Stimulated activated CD8-positive, alpha-beta memory T cell treated with anti-CD3 and anti-CD28 coated beads, Interleukin-12 subunit alpha, Interleukin-12 subunit beta, amount 100 ng/mL, for 1 hour (primary cell): ENCODE measurements around the gene FALEC.

Experiments
- DNase-seq: peaks from one replicate; pipeline ENCODE4 v3.0.0-alpha.2; 2020; ENCODE audit warnings: low read depth

The FALEC gene

GRCh38 chr1:150545486-150546032 is 30.0 kb downstream of the FALEC start:
- no peak for DNase-seq

DNA sequence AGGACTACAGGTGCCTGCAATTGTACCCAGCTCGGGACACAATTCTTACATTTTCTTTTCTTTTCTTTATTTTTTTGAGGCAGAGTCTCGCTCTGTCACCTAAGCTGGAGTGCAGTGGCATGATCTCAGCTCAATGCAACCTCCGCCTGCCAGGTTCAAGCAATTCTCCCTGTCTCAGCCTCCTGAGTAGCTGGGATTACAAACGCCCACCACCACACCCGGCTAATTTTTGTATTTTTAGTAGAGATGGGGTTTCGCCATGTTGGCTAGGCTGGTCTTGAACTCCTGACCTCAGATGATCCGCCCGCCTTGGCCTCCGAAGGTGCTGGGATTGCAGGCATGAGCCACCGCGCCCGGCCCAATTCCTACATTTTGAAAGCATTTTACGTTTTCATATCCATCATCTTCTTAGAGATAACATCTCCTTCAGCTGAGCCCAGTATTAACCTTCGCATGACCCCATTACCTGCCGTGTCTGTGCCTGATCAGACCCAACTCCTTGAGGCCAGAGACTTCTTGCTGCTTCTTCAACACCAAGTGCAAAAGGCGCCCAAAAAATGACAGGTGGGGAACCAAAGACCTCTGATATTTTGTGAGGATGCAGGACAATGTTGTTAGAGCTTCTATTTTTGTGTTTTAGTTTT is 30.9 kb downstream of the FALEC start:
- DNase-seq: no peak

GRCh38 chr1:150548324-150548631 is 32.7 kb downstream of the FALEC start:
- DNase-seq: no peak

DNA sequence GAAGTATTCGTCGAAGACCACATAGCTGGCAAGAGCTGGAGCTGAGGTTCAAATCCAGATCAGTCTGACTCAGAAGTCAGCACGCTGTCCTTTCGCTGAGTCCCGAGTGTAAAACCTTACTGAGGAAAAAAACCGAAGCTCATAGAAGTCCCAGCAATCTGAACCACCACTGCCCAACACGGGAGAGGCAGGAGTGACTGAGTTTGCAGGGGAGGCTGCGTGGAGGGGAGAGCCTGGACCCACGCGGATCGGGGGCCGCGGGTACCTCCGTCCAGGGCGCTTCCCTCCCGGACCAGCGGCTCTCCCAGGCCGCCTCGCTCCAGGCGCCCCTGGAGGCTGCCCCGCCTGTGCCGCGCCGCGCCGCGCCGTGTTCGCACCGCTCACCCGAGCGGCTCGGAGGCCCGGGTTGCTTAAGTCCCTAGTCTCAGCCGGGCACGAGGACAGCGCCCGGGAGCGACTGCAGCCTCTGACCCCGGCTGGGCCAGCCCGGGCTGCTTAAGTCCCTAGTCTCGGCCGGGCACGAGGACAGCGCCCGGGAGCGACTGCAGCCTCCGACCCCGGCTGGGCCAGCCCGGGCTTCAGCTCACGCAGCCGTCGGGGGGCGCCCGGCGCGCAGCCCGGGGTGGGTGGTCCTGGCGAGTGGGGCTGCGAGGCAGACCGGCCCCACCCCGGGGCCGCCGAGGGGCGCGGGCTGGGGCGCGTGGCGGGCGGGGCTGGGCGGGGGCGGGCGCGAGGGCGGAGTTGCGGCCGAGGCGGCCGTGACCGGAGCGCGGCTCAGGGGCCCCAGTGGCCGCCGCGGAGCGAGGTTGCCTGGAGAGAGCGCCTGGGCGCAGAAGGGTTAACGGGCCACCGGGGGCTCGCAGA is 33.3 kb downstream of the FALEC start, which contains the start of gene ADAMTSL4:
TSS of gene ADAMTSL4 (plus strand) at position 777 of the 864 bp plus-strand sequence. CDS start 2,881 bp downstream, outside the sequence.
- no peak for DNase-seq

GRCh38 chr1:150549496-150550221 is 34.1 kb downstream of the FALEC start:
- DNase-seq: no peak

DNA sequence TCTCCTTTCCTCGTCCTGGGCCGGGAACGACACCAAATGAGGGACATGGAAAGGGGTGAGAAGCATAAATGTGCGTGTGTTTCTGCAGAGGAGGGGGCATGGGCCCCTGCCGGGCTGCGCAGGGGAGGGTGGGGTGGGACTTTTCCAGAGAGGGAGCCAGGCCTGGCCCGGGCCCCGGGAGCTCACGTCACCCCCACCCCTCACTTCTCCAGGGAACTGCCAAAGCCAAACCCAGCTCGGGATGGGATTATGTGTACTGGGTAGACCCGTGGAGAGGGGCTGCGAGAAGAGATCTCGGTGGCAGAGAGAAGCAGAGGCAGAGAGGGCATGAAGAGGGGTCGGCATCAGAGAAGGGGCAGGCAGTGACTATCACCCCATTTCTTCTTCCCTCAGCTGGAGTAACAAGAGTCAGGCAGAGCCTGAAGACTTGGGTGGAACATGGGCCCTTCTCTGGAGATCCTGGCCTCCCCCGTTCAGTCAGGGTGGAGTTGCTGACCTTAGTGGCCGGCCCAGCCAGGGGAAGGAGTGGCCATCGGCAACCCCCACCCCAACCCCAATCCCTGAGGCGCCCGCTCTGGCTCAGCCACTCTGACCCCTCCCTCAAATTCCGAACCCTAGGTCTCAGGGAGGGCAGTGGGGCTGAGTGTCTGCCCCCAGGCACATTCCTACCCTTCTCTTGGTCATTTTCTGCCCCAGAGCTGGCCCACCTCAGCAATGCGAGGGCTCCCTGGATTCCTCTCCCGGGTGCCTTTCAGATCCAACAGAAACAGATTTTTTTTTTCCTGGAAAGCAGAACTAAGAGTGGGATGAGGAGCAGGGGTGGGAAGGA is 34.9 kb downstream of the FALEC start:
- no peak for DNase-seq

- no peak for DNase-seq
Measured at GRCh38 chr1:150551051-150551783, 35.7 kb downstream of the FALEC start.

- no peak for DNase-seq
Measured at GRCh38 chr1:150551784-150552127, 36.2 kb downstream of the FALEC start.

GRCh38 chr1:150552128-150552910 is 36.8 kb downstream of the FALEC start:
- DNase-seq: no peak

DNA sequence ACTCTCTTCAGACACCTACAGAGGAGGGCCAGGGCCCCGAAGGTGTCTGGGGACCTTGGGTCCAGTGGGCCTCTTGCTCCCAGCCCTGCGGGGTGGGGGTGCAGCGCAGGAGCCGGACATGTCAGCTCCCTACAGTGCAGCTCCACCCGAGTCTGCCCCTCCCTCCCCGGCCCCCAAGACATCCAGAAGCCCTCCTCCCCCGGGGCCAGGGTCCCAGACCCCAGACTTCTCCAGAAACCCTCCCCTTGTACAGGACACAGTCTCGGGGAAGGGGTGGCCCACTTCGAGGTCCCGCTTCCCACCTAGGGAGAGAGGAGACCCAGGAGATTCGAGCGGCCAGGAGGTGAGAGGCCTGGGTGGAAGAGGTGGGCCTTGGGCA is 37.3 kb downstream of the FALEC start:
- DNase-seq: no peak

DNA sequence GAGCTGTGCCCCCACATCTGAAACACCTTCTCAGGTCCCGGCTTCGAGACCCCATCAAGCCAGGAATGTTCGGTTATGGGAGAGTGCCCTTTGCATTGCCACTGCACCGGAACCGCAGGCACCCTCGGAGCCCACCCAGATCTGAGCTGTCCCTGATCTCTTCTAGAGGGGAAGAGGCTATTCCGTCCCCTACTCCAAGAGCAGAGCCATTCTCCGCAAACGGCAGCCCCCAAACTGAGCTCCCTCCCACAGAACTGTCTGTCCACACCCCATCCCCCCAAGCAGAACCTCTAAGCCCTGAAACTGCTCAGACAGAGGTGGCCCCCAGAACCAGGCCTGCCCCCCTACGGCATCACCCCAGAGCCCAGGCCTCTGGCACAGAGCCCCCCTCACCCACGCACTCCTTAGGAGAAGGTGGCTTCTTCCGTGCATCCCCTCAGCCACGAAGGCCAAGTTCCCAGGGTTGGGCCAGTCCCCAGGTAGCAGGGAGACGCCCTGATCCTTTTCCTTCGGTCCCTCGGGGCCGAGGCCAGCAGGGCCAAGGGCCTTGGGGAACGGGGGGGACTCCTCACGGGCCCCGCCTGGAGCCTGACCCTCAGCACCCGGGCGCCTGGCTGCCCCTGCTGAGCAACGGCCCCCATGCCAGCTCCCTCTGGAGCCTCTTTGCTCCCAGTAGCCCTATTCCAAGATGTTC is 38.0 kb downstream of the FALEC start:
- DNase-seq: no peak

GRCh38 chr1:150554086-150554452 is 38.5 kb downstream of the FALEC start:
- DNase-seq: no peak

DNA sequence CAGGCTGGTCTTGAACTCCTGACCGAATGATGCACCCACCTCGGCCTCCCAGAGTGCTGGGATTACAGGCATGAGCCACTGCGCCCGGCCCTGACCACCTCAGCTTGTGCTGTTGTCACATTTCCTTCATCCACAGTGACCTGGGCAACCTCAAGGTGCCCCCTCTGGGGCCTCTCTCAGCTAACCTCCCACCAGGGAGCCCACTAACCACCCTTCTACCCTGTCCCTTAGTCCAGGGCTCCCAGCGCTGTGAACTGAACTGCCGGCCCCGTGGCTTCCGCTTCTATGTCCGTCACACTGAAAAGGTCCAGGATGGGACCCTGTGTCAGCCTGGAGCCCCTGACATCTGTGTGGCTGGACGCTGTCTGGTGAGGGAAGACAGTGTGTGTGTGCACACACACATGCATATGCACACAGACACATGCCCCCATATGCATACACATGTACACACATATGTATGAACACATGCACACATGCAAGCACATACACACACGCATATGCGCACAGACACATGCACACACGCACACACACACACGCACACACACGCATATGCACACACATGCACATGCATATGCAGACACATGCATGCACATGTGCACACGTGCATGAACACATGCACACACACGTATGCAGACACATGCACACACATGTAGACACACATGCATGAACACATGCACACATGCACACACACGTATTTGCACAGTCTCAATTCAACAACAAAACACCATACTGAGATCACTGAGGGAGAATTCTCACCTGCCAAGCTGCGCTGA is 39.8 kb downstream of the FALEC start:
- DNase-seq: no peak

GRCh38 chr1:150555971-150556865 is 40.7 kb downstream of the FALEC start:
- DNase-seq: no peak

DNA sequence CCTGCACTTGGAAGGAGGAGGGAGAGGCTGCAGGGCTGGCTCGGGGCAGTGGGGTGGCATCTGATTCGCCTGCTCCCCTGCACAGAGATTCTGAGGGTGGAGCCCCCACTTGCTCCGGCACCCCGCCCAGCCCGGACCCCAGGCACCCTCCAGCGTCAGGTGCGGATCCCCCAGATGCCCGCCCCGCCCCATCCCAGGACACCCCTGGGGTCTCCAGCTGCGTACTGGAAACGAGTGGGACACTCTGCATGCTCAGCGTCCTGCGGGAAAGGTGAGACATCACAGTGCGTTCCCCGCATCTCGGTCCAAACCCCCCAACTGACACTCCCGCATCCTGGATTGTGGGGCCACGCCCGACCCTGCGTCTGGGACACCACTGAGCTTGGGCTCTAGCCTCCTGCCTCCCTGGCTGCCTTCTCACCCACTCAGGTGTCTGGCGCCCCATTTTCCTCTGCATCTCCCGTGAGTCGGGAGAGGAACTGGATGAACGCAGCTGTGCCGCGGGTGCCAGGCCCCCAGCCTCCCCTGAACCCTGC is 41.6 kb downstream of the FALEC start:
- no peak for DNase-seq

GRCh38 chr1:150557813-150558212 is 42.3 kb downstream of the FALEC start:
- no peak for DNase-seq

GRCh38 chr1:150558303-150558704 is 42.8 kb downstream of the FALEC start:
- DNase-seq: no peak
